Measurements from ENCODE around the gene CCDC91. TPM values are rescaled to one million over a fixed set of nuclear protein-coding genes. Genes with fewer than 3 reads are reported as not detected.

Gene CCDC91
- polyA plus RNA-seq, 3 donors: 6.3 to 18.1 (median 15.6) TPM

DNA sequence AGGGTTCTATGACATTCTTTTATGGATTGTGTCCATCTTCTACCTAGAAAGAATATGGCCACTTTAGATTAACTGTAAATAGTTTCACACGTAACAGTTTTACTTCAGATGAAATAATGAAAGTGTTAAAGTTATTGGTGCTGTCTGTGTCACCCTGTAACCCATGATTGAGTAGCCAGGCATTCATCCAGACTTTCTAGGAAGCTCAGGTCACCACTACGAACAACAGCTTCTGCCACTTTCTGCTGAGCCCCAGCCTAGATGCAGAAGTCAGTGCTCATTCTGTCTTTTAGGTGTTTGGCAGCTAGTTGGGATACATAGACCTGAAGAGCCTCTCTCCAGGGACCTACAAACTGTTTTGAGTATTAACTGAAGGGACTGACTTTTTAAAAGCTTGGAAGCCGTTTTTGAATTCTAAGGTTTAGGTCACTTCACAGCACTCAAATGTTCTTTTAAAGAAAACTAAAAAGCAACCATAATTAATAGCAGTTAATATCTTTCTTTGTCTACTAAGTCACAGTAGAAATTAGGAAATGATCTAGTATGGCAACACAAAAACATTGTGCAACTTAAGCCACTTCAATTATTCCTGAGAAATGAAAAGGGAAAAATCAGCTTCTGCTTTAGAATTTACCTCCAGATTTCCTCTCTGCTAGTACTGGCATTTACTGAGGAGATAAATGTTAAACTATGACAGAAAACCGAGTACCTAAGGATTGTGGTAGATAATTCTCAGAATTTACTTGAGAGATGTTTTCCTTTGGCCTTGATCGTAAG, 266.9 kb downstream of the CCDC91 start:
- peaks cover 25 to 28% of the 10 kb centered on the region in 2 donors for H3K36me3 Mint-ChIP-seq
- Histone ChIP-seq H3K9me3 (replicated peaks in 1 of 2; ENCODE audit: control insufficient read depth in 1 of 2, insufficient read depth in 1 of 2, low read length in 2 of 2) (no peaks in the 10 kb centered on the region), H3K36me3 (replicated peaks in 1 of 2; ENCODE audit: control insufficient read depth in 1 of 2, insufficient read depth in 2 of 2, low read length in 2 of 2) (peaks cover 0 to 10% of the 10 kb centered on the region in 2 donors), H3K4me2 (replicated peaks; ENCODE audit: extremely low read depth, low read length, poor library complexity, severe bottlenecking) (peak overlapping the region; percentile 33), H3K27me3 (ENCODE audit: control insufficient read depth in 2 of 2, insufficient read depth in 2 of 2, low read length in 2 of 2) (no peaks in the 10 kb centered on the region), H2AFZ (ENCODE audit: insufficient read depth, low read depth, low read length, poor library complexity, severe bottlenecking) (no peak overlapping the region), H3K4me1 (ENCODE audit: control insufficient read depth in 1 of 2, insufficient read depth in 2 of 2, low read length in 2 of 2) (peaks cover 4 to 11% of the 10 kb centered on the region in 2 donors), H3K9ac (ENCODE audit: insufficient read depth, low read length, poor library complexity, severe bottlenecking) (no peak overlapping the region), H3K79me2 (ENCODE audit: insufficient read depth, low read length) (no peaks in the 10 kb centered on the region), H3K4me3 (replicated peaks in 1 of 3; ENCODE audit: low read depth in 2 of 3, low read length in 3 of 3) (no peak overlapping the region), H4K20me1 (ENCODE audit: insufficient read depth, low read length) (no peaks in the 10 kb centered on the region), H3K27ac (ENCODE audit: low read depth in 1 of 2, low read length in 2 of 2) (peak overlapping the region in 1 of 2 donors; percentile 38)
- TF ChIP-seq, protein P1, sequence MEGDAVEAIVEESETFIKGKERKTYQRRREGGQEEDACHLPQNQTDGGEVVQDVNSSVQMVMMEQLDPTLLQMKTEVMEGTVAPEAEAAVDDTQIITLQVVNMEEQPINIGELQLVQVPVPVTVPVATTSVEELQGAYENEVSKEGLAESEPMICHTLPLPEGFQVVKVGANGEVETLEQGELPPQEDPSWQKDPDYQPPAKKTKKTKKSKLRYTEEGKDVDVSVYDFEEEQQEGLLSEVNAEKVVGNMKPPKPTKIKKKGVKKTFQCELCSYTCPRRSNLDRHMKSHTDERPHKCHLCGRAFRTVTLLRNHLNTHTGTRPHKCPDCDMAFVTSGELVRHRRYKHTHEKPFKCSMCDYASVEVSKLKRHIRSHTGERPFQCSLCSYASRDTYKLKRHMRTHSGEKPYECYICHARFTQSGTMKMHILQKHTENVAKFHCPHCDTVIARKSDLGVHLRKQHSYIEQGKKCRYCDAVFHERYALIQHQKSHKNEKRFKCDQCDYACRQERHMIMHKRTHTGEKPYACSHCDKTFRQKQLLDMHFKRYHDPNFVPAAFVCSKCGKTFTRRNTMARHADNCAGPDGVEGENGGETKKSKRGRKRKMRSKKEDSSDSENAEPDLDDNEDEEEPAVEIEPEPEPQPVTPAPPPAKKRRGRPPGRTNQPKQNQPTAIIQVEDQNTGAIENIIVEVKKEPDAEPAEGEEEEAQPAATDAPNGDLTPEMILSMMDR (IDR thresholded peaks at IDR 0.05): no peak
- no peaks in the 10 kb centered on the region for H3K9me3 Mint-ChIP-seq
- no peak for DNase-seq
- H3K27ac Mint-ChIP-seq: peak overlapping the region in 2 of 7 donors; percentile 32 to 35
- no peaks in the 10 kb centered on the region for H3K27me3 Mint-ChIP-seq (ENCODE audit: low read depth in 3 of 3)
- peaks cover 19% of the 10 kb centered on the region for H3K4me1 Mint-ChIP-seq
- H3K4me3 Mint-ChIP-seq: no peak overlapping the region
- WGBS (ENCODE audit: insufficient coverage): 90% methylated on average over 2 of the region's 5 CpGs
- intact Hi-C loops (cut with micrococcal nuclease): no loop called here

DNA sequence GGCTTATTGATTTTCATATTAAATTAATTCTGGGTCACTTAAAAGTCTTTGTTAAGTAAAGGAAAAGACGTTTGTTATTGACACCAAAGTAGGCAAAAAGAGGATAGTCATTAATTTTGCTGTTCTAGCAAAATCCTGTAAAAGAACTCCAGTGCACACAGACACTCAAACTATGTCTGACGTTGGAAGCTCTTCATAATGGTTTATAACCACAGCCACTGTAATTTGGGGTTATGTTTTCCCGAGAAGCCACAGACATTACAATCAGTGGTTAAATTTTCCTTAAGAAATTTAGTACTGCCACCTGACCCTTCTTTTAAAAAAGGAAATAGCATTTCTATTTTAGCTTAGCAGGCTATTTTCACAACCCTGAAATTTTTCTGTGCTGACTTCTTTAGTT, 267.5 kb downstream of the CCDC91 start:
- H3K27ac Mint-ChIP-seq: no peak overlapping the region
- WGBS (ENCODE audit: insufficient coverage): no CpG with 5 or more reads among the region's 3 CpGs
- peak overlapping the region in 1 of 2 donors; percentile 30 for H3K4me3 Mint-ChIP-seq
- Histone ChIP-seq H3K4me2 (replicated peaks; ENCODE audit: extremely low read depth, low read length, poor library complexity, severe bottlenecking) (peak overlapping the region; percentile 33), H3K79me2 (ENCODE audit: insufficient read depth, low read length) (no peaks in the 10 kb centered on the region), H3K27ac (ENCODE audit: low read depth in 1 of 2, low read length in 2 of 2) (peak overlapping the region in 1 of 2 donors; percentile 38), H3K27me3 (ENCODE audit: control insufficient read depth in 2 of 2, insufficient read depth in 2 of 2, low read length in 2 of 2) (no peaks in the 10 kb centered on the region), H3K4me3 (replicated peaks in 1 of 3; ENCODE audit: low read depth in 2 of 3, low read length in 3 of 3) (no peak overlapping the region), H3K9me3 (replicated peaks in 1 of 2; ENCODE audit: control insufficient read depth in 1 of 2, insufficient read depth in 1 of 2, low read length in 2 of 2) (no peaks in the 10 kb centered on the region), H3K4me1 (ENCODE audit: control insufficient read depth in 1 of 2, insufficient read depth in 2 of 2, low read length in 2 of 2) (peaks cover 4 to 11% of the 10 kb centered on the region in 2 donors), H3K9ac (ENCODE audit: insufficient read depth, low read length, poor library complexity, severe bottlenecking) (no peak overlapping the region), H2AFZ (ENCODE audit: insufficient read depth, low read depth, low read length, poor library complexity, severe bottlenecking) (no peak overlapping the region), H3K36me3 (replicated peaks in 1 of 2; ENCODE audit: control insufficient read depth in 1 of 2, insufficient read depth in 2 of 2, low read length in 2 of 2) (peaks cover 0 to 10% of the 10 kb centered on the region in 2 donors), H4K20me1 (ENCODE audit: insufficient read depth, low read length) (no peaks in the 10 kb centered on the region)
- intact Hi-C loops (cut with micrococcal nuclease): no loop called here
- H3K36me3 Mint-ChIP-seq: peaks cover 25 to 26% of the 10 kb centered on the region in 2 donors
- no peak for DNase-seq
- H3K4me1 Mint-ChIP-seq: peaks cover 19% of the 10 kb centered on the region
- TF ChIP-seq, protein P1 (IDR thresholded peaks at IDR 0.05): no peak
- no peaks in the 10 kb centered on the region for H3K27me3 Mint-ChIP-seq (ENCODE audit: low read depth in 3 of 3)
- H3K9me3 Mint-ChIP-seq: no peaks in the 10 kb centered on the region

Data from CD14-positive monocyte (primary cell).